ENCODE data around the gene OGA. TPM values are rescaled to one million over a fixed set of nuclear protein-coding genes. Genes with fewer than 3 reads are reported as not detected.
"Not testable (repeated sequence)": the region's sequence is repeated elsewhere in the genome, so short reads cannot be mapped to it uniquely, and the experiment has no call there.

OGA gene
- total RNA-seq, 2 experiments from 2014 or later: 125 to 130 TPM

DNA sequence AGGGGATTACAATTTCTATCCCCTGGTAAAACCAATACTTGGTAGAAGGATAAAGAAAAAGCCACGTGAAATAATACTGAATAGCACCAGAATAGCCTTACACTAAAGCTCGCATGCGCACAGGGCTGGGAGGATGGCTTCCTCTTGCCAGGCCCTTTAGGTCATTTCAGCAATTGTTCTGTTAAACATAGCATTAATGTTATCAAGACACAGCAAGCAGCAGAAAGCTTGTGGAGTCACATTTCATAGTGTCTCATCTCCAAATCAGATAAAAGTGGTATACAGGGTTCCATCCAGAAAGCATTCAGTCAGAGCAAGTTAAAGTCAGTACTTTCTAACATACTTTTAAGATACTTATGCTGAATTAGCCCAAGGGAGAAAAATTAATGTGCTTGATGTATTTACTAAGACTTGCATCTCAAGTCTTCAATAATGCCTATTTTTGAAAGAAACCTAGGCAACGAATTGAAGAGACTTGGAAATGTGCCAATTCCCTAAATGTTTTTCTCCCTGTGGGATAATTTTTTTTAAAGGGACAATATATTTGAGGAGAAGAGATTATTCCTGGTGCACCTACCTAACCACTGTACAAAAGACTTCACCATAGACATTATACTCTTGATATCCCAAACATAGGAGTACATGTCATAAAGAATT lies 20.7 kb downstream of the OGA start:
- ChIA-PET POLR2A (interaction anchor here (2.6 to 5.6 kb wide), 3 partner anchors 15 to 21 kb away, joined by 10 to 34 read pairs (median 15); partner anchors contain the start of genes NPM3 and OGA), CTCF (interaction anchor here (0.8 to 5.7 kb wide), 4 partner anchors 16 to 195 kb away, joined by 3 to 33 read pairs (median 8); no protein-coding TSS in a partner anchor)
- Mint-ChIP-seq H3K27ac (peak overlapping the region; percentile 67), H3K36me3 (ENCODE audit: low read depth) (peaks cover 66% of the 10 kb centered on the region), H3K4me3 (no peak overlapping the region), H3K9me3 (no peaks in the 10 kb centered on the region), H3K27me3 (no peaks in the 10 kb centered on the region), H3K4me1 (ENCODE audit: low read depth) (peaks cover 25% of the 10 kb centered on the region)
- intact Hi-C loops (cut with micrococcal nuclease): no loop called here
- DNase-seq (no peak), ATAC-seq (no peak)
- TF ChIP-seq, protein P1, sequence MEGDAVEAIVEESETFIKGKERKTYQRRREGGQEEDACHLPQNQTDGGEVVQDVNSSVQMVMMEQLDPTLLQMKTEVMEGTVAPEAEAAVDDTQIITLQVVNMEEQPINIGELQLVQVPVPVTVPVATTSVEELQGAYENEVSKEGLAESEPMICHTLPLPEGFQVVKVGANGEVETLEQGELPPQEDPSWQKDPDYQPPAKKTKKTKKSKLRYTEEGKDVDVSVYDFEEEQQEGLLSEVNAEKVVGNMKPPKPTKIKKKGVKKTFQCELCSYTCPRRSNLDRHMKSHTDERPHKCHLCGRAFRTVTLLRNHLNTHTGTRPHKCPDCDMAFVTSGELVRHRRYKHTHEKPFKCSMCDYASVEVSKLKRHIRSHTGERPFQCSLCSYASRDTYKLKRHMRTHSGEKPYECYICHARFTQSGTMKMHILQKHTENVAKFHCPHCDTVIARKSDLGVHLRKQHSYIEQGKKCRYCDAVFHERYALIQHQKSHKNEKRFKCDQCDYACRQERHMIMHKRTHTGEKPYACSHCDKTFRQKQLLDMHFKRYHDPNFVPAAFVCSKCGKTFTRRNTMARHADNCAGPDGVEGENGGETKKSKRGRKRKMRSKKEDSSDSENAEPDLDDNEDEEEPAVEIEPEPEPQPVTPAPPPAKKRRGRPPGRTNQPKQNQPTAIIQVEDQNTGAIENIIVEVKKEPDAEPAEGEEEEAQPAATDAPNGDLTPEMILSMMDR (IDR thresholded peaks at IDR 0.05): no peak

DNA sequence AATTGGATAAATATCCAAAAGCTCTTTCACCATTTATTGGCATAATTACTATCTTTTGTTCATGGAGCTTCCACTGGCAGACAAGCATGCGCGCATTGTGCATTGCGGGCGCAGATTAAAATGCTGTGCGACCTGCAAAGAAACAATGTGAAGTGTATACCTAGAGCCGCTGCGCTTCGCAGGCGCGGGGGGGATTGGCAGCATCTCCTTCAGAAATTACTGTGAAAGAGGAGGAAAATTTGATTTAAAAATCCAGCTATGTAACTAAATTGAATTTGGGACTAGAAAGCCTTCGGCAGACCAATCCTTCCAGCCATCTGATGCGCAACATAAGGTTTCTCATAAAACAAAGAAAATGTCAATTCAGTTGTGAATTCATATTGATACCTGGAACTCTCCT lies 24.7 kb downstream of the OGA start:
- H3K4me1 Mint-ChIP-seq (ENCODE audit: low read depth): peaks cover 7% of the 10 kb centered on the region
- intact Hi-C loops (cut with micrococcal nuclease): no loop called here
- H3K9me3 Mint-ChIP-seq: no peaks in the 10 kb centered on the region
- POLR2A ChIA-PET: interaction anchor here (5.6 kb wide), 1 partner anchor 11 kb away, joined by 34 read pairs; the partner anchor contains the start of gene NPM3
- TF ChIP-seq, protein P1 (IDR thresholded peaks at IDR 0.05): no peak
- ATAC-seq: no peak
- no peak overlapping the region for H3K4me3 Mint-ChIP-seq
- peaks cover 49% of the 10 kb centered on the region for H3K36me3 Mint-ChIP-seq (ENCODE audit: low read depth)
- H3K27me3 Mint-ChIP-seq: no peaks in the 10 kb centered on the region
- H3K27ac Mint-ChIP-seq: no peak overlapping the region
- no peak for DNase-seq
- CTCF ChIA-PET: interaction anchor here (1.1 to 5.7 kb wide), 4 partner anchors 10 to 48 kb away, joined by 3 to 33 read pairs (median 4); partner anchors contain the start of gene NPM3

DNA sequence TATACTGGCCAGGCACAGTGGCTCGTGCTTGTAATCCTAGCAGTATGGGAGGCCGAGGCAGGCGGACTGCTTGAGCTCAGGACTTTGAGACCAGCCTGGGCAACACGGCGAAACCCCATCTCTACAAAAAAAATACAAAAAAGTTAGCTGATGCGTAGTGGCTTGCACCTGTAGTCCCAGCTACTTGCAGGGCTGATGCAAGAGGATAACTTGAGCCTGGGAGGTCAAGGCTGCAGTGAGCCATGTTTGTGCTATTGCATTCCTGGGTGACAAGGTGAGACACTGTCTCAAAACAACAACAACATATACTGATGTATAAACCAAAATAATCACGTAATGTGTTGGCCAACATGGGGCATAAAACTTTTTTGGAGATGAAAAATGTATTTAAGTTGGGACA lies 28.6 kb downstream of the OGA start:
- ChIA-PET CTCF (interaction anchor here (0.7 to 1.3 kb wide), 3 partner anchors 8 to 14 kb away, joined by 3 to 7 read pairs (median 3); no protein-coding TSS in a partner anchor), POLR2A (interaction anchor here (0.5 kb wide), 1 partner anchor 55 kb away, joined by 3 read pairs; no protein-coding TSS in a partner anchor)
- no peak overlapping the region for H3K4me3 Mint-ChIP-seq
- no peaks in the 10 kb centered on the region for H3K9me3 Mint-ChIP-seq
- peaks cover 45% of the 10 kb centered on the region for H3K36me3 Mint-ChIP-seq (ENCODE audit: low read depth)
- H3K4me1 Mint-ChIP-seq (ENCODE audit: low read depth): peaks cover 10% of the 10 kb centered on the region
- intact Hi-C loops (cut with micrococcal nuclease): no loop called here
- TF ChIP-seq, protein P1 (IDR thresholded peaks at IDR 0.05): no peak
- ATAC-seq: no peak
- H3K27ac Mint-ChIP-seq: peak overlapping the region; percentile 38
- no peaks in the 10 kb centered on the region for H3K27me3 Mint-ChIP-seq
- no peak for DNase-seq

DNA sequence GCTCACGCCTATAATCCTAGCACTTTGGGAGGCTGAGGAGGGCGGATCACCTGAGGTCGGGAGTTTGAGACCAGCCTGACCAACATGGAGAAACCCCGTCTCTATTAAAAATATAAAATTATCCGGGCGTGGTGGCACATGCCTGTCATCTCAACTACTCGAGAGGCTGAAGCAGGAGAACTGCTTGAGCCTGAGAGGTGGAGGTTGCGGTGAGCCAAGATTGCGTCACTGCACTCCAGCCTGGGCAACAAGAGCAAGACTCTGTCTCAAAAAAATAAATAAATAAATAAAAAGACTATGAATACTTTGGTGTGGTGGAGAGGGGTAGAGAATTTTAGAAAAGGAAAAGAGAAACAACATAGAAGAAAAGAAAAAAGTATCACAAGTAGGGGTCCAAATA lies 29.0 kb downstream of the OGA start:
- ATAC-seq; DNase-seq; H3K27me3 Mint-ChIP-seq; H3K4me3 Mint-ChIP-seq; intact Hi-C loops (cut with micrococcal nuclease); H3K9me3 Mint-ChIP-seq; POLR2A ChIA-PET; H3K27ac Mint-ChIP-seq: not testable (repeated sequence)
- peaks cover 44% of the 10 kb centered on the region for H3K36me3 Mint-ChIP-seq (ENCODE audit: low read depth)
- peaks cover 13% of the 10 kb centered on the region for H3K4me1 Mint-ChIP-seq (ENCODE audit: low read depth)
- CTCF ChIA-PET: interaction anchor here (1.2 to 1.3 kb wide), 2 partner anchors 8 to 9 kb away, joined by 3 to 7 read pairs; no protein-coding TSS in a partner anchor

DNA sequence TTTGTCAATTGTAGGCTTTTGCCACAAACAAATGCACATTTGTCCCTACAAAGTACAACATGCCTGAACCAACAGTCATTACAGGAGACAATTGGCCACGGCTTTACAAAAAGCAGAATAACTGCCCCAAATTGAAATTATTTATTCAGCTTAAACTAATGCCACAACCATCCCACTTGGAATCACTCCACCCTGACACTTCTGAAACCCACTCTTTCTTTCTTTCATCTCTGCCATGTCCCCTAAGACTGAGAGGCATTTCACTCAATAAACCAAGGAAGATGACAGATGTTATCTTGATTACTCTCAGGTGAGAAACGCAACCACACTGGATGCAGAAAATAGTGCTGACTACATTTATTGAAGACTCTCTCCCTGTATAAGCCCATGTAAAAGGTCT lies 32.4 kb downstream of the OGA start:
- peak overlapping the region; percentile 8 for H3K27ac Mint-ChIP-seq
- H3K9me3 Mint-ChIP-seq: no peaks in the 10 kb centered on the region
- DNase-seq (no peak), ATAC-seq (no peak)
- H3K36me3 Mint-ChIP-seq (ENCODE audit: low read depth): peaks cover 49% of the 10 kb centered on the region
- TF ChIP-seq, protein P1 (IDR thresholded peaks at IDR 0.05): no peak
- POLR2A ChIA-PET: interaction anchor here (5.0 kb wide), 1 partner anchor 31 kb away, joined by 53 read pairs; the partner anchor contains the start of gene OGA
- intact Hi-C loops (cut with micrococcal nuclease): no loop called here
- H3K27me3 Mint-ChIP-seq: no peaks in the 10 kb centered on the region
- H3K4me1 Mint-ChIP-seq (ENCODE audit: low read depth): peaks cover 29% of the 10 kb centered on the region
- no peak overlapping the region for H3K4me3 Mint-ChIP-seq
- CTCF ChIA-PET: interaction anchor here (1.3 kb wide), 1 partner anchor 10 kb away, joined by 5 read pairs; no protein-coding TSS in a partner anchor

Data from activated CD8-positive, alpha-beta T cell treated with anti-CD3 and anti-CD28 coated beads for 36 hours (primary cell).